GM13976 (cell line): Measurements from ENCODE around the gene SLC6A17.

Experiments used
- DNase-seq: peaks from one replicate; pipeline ENCODE4 v3.0.0; 2012; ENCODE audit warnings: low spot score
- in situ Hi-C: fragments of 300-500 bp; cut with MboI; formaldehyde crosslinking; loops from one replicate; pipeline ENCODE4 v1.12.0; 2022; ENCODE audit warnings: low sequenced_read_pairs, mixed read lengths, inconsistent platforms; ENCODE audit not compliant: unreplicated experiment
- TF ChIP-seq, protein P1 (sequence below): IDR thresholded peaks from 2 replicates; pipeline ENCODE4 v1.5.1; 2012; ENCODE audit warnings: borderline replicate concordance, mild to moderate bottlenecking; ENCODE audit not compliant: insufficient read depth; ENCODE audit errors: extremely low read depth, missing control alignments, control extremely low read depth

SLC6A17 gene

GRCh38 chr1:110245876-110246620 is 95.8 kb downstream of the SLC6A17 start:
- in situ Hi-C loops, result no loop called here
- TF ChIP-seq, protein P1, sequence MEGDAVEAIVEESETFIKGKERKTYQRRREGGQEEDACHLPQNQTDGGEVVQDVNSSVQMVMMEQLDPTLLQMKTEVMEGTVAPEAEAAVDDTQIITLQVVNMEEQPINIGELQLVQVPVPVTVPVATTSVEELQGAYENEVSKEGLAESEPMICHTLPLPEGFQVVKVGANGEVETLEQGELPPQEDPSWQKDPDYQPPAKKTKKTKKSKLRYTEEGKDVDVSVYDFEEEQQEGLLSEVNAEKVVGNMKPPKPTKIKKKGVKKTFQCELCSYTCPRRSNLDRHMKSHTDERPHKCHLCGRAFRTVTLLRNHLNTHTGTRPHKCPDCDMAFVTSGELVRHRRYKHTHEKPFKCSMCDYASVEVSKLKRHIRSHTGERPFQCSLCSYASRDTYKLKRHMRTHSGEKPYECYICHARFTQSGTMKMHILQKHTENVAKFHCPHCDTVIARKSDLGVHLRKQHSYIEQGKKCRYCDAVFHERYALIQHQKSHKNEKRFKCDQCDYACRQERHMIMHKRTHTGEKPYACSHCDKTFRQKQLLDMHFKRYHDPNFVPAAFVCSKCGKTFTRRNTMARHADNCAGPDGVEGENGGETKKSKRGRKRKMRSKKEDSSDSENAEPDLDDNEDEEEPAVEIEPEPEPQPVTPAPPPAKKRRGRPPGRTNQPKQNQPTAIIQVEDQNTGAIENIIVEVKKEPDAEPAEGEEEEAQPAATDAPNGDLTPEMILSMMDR, result no peak
- DNase-seq, result no peak

DNA sequence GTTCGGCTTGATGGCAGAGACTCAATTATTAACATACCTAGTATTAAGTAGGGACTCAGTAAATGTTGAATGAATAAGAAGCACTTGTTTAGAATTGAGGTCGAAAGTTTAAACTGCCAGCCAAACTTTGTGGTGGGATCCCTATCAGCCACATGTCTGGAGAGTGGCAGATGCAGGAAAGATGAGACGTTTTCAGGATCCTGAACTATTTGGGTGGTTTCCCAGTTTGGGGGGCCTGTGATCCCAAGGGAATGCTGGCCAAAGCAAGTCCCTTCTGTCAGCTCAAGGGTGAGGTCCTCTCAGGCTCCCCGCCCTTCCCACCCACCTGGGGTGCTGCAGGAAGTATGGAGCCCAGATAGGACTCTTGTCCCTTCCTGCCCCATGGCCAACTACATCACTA is 98.5 kb downstream of the SLC6A17 start:
- in situ Hi-C loops, result no loop called here

DNA sequence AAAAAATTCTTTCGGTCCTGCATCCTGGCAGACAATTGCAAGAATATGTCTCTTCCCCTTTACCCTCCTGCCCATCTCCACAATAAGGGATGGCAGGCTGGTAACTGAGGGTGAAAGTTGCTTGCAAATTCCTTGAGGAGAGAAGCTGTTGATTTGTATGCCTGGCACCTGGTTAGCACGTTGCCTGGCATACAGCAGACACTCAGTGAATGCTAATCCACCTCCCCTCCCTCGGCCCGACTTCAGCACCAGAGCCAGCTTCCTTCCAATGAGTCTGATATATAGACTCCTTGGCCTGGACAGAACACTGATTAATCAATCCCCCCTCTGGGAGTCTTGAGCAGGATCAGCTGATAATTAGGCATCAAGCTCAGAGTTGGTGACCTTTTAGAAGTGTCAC is 99.0 kb downstream of the SLC6A17 start:
- in situ Hi-C loops, result no loop called here
- TF ChIP-seq, protein P1, result no peak
- DNase-seq, result no peak

More for the DNA sequence above, 98.5 kb downstream of the SLC6A17 start:
- DNase-seq, result no peak
- TF ChIP-seq, protein P1, result no peak

DNA sequence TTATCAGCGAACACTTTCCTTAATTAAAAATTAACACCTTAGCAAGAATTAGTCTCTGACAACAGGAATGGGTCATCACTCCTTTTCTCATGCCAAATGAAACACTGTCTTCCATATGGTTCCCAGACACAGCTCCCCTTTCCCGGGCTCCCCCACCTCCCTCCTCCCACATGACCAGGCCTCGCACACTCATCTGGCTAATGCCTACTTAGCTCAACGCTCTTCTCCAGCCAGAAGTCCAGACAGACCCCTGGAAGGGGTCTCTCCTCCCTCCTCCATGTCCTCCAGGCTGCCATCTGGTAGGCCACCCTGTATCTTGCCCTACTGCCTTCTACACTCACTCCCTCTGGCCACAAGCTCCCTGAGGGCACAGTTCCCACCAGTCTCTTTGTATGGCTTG is 99.7 kb downstream of the SLC6A17 start:
- DNase-seq, result no peak
- TF ChIP-seq, protein P1, result no peak
- in situ Hi-C loops, result no loop called here

- TF ChIP-seq, protein P1, result no peak
- in situ Hi-C loops, result no loop called here
- DNase-seq, result no peak
These were observed 100.5 kb downstream of the SLC6A17 start for GRCh38 chr1:110250749-110251148.
